Loucy (cell line): Measurements from ENCODE around the gene STX16.

Experiments used
- EZH2phosphoT487 ChIP-seq: fragments of 200-600 bp; IDR thresholded peaks from 2 replicates; pipeline ENCODE4 v1.6.1; 2018; ENCODE audit warnings: antibody characterized with exemption, mild to moderate bottlenecking, moderate library complexity, borderline replicate concordance
- TF ChIP-seq, protein P1 (sequence below): fragments of 200-600 bp; sonication (generic); conservative IDR thresholded peaks from 2 replicates; pipeline ENCODE4 v1.5.1; 2014; ENCODE audit warnings: mild to moderate bottlenecking, antibody characterized with exemption, low read length

GRCh38 chr20:58700823-58701222 is 49.7 kb downstream of the STX16 start:
- TF ChIP-seq, protein P1, sequence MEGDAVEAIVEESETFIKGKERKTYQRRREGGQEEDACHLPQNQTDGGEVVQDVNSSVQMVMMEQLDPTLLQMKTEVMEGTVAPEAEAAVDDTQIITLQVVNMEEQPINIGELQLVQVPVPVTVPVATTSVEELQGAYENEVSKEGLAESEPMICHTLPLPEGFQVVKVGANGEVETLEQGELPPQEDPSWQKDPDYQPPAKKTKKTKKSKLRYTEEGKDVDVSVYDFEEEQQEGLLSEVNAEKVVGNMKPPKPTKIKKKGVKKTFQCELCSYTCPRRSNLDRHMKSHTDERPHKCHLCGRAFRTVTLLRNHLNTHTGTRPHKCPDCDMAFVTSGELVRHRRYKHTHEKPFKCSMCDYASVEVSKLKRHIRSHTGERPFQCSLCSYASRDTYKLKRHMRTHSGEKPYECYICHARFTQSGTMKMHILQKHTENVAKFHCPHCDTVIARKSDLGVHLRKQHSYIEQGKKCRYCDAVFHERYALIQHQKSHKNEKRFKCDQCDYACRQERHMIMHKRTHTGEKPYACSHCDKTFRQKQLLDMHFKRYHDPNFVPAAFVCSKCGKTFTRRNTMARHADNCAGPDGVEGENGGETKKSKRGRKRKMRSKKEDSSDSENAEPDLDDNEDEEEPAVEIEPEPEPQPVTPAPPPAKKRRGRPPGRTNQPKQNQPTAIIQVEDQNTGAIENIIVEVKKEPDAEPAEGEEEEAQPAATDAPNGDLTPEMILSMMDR, result no peak
- no peak for TF ChIP-seq EZH2phosphoT487
